Measurements from ENCODE around the gene ZBBX.

- TF ChIP-seq, protein P1, sequence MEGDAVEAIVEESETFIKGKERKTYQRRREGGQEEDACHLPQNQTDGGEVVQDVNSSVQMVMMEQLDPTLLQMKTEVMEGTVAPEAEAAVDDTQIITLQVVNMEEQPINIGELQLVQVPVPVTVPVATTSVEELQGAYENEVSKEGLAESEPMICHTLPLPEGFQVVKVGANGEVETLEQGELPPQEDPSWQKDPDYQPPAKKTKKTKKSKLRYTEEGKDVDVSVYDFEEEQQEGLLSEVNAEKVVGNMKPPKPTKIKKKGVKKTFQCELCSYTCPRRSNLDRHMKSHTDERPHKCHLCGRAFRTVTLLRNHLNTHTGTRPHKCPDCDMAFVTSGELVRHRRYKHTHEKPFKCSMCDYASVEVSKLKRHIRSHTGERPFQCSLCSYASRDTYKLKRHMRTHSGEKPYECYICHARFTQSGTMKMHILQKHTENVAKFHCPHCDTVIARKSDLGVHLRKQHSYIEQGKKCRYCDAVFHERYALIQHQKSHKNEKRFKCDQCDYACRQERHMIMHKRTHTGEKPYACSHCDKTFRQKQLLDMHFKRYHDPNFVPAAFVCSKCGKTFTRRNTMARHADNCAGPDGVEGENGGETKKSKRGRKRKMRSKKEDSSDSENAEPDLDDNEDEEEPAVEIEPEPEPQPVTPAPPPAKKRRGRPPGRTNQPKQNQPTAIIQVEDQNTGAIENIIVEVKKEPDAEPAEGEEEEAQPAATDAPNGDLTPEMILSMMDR (IDR thresholded peaks at IDR 0.05): no peak
- TF ChIP-seq POLR2AphosphoS5 (IDR thresholded peaks at IDR 0.05) (no peak), EP300 (IDR thresholded peaks at IDR 0.05) (no peak), POLR2A (IDR thresholded peaks at IDR 0.05) (no peak)
Observed at GRCh38 chr3:167198949-167199600, 181.0 kb downstream of the ZBBX start.

All from suprapubic skin (tissue), 4 donors.